SK-N-SH treated with all-trans-retinoic acid at 6 μM for 48 hours (cell line): ENCODE data around the gene ORC4.

ENCODE experiments used
- ATAC-seq: fragments of 200-7000 bp; cut with Tn5 transposase; 3 replicates; pipeline ENCODE4 v1.9.1; 2020; ENCODE audit warnings: mild to moderate bottlenecking, moderate library complexity
- ARNTL ChIP-seq: fragments of 450-650 bp; formaldehyde crosslinking; IDR thresholded peaks from 2 replicates; pipeline ENCODE4 v1.5.0; 2020; ENCODE audit warnings: low read depth, mild to moderate bottlenecking, moderate library complexity, borderline replicate concordance
- CREB5 ChIP-seq: fragments of 250-450 bp; sonication (Bioruptor Pico); IDR thresholded peaks from 2 replicates; pipeline ENCODE4 v1.5.1; 2020; ENCODE audit warnings: low read depth, mild to moderate bottlenecking, moderate library complexity
- CSDC2 ChIP-seq: fragments of 250-450 bp; sonication (Bioruptor Pico); IDR thresholded peaks from 2 replicates; pipeline ENCODE4 v1.5.0; 2020; ENCODE audit warnings: mild to moderate bottlenecking, moderate library complexity
- ESRRG ChIP-seq: fragments of 250-450 bp; sonication (Bioruptor Pico); IDR thresholded peaks from 2 replicates; pipeline ENCODE4 v1.6.1; 2021; ENCODE audit warnings: mild to moderate bottlenecking
- GLIS3 ChIP-seq: fragments of 250-450 bp; sonication (Bioruptor Pico); IDR thresholded peaks from 2 replicates; pipeline ENCODE4 v1.5.0; 2020; ENCODE audit warnings: mild to moderate bottlenecking, moderate library complexity
- OSR1 ChIP-seq: fragments of 250-450 bp; sonication (Bioruptor Pico); IDR thresholded peaks from 2 replicates; pipeline ENCODE4 v1.8.0; 2022; ENCODE audit warnings: moderate library complexity, mild to moderate bottlenecking, inconsistent platforms
- PPARA ChIP-seq: fragments of 250-450 bp; sonication (Bioruptor Pico); IDR thresholded peaks from 2 replicates; pipeline ENCODE4 v1.5.0; 2020; ENCODE audit warnings: mild to moderate bottlenecking, borderline replicate concordance
- RARB ChIP-seq: fragments of 250-450 bp; sonication (Bioruptor Pico); IDR thresholded peaks from 2 replicates; pipeline ENCODE4 v1.8.0; 2021; ENCODE audit warnings: mild to moderate bottlenecking, moderate library complexity
- SNAI2 ChIP-seq: fragments of 250-450 bp; sonication (Bioruptor Pico); IDR thresholded peaks from 2 replicates; pipeline ENCODE4 v1.5.0; 2020; ENCODE audit warnings: mild to moderate bottlenecking, moderate library complexity
- TCF4 ChIP-seq: fragments of 250-450 bp; sonication (Bioruptor Pico); IDR thresholded peaks from 2 replicates; pipeline ENCODE4 v1.8.0; 2021; ENCODE audit warnings: mild to moderate bottlenecking, moderate library complexity, borderline replicate concordance
- TOX ChIP-seq: fragments of 250-450 bp; sonication (Bioruptor Pico); IDR thresholded peaks from 2 replicates; pipeline ENCODE4 v1.8.0; 2021; ENCODE audit warnings: mild to moderate bottlenecking, moderate library complexity, borderline replicate concordance
- ZC3H10 ChIP-seq: fragments of 250-450 bp; sonication (Bioruptor Pico); IDR thresholded peaks from 2 replicates; pipeline ENCODE4 v1.5.1; 2021; ENCODE audit warnings: mild to moderate bottlenecking, moderate library complexity
- ZFP3 ChIP-seq: fragments of 250-450 bp; sonication (Bioruptor Pico); IDR thresholded peaks from 2 replicates; pipeline ENCODE4 v1.5.0; 2020; ENCODE audit warnings: mild to moderate bottlenecking, moderate library complexity
- ZFP30 ChIP-seq: fragments of 450-650 bp; formaldehyde crosslinking; IDR thresholded peaks from 2 replicates; pipeline ENCODE4 v1.5.0; 2022; ENCODE audit warnings: mild to moderate bottlenecking, moderate library complexity
- ZNF565 ChIP-seq: fragments of 450-650 bp; formaldehyde crosslinking; conservative IDR thresholded peaks from 2 replicates; pipeline ENCODE4 v1.5.0; 2020; ENCODE audit warnings: low read depth, mild to moderate bottlenecking, moderate library complexity
- ZNF70 ChIP-seq: fragments of 450-650 bp; formaldehyde crosslinking; IDR thresholded peaks from 2 replicates; pipeline ENCODE4 v1.5.0; 2020; ENCODE audit warnings: mild to moderate bottlenecking, moderate library complexity
- ZNF8 ChIP-seq: fragments of 450-650 bp; formaldehyde crosslinking; IDR thresholded peaks from 2 replicates; pipeline ENCODE4 v1.5.0; 2020; ENCODE audit warnings: mild to moderate bottlenecking, moderate library complexity
- TF ChIP-seq, protein P1 (sequence below): fragments of 250-450 bp; sonication (Bioruptor Pico); IDR thresholded peaks from 2 replicates; pipeline ENCODE4 v1.8.0; 2020; ENCODE audit warnings: mild to moderate bottlenecking, moderate library complexity, borderline replicate concordance
- TF ChIP-seq, protein P2 (sequence below): fragments of 250-450 bp; sonication (Bioruptor Pico); IDR thresholded peaks from 2 replicates; pipeline ENCODE4 v1.5.0; 2020; ENCODE audit warnings: mild to moderate bottlenecking, moderate library complexity

Gene ORC4

GRCh38 chr2:147934881-147935620 lies 85.5 kb downstream of the ORC4 start:
- ATAC-seq, result no peak
- no peak for TF ChIP-seq ZNF8 (CRISPR knock-in tag)
- no peak for TF ChIP-seq GLIS3
- TF ChIP-seq CREB5 (CRISPR knock-in tag), result no peak
- TF ChIP-seq OSR1 (CRISPR knock-in tag), result no peak
- no peak for TF ChIP-seq ARNTL (CRISPR knock-in tag)
- TF ChIP-seq, protein P1, sequence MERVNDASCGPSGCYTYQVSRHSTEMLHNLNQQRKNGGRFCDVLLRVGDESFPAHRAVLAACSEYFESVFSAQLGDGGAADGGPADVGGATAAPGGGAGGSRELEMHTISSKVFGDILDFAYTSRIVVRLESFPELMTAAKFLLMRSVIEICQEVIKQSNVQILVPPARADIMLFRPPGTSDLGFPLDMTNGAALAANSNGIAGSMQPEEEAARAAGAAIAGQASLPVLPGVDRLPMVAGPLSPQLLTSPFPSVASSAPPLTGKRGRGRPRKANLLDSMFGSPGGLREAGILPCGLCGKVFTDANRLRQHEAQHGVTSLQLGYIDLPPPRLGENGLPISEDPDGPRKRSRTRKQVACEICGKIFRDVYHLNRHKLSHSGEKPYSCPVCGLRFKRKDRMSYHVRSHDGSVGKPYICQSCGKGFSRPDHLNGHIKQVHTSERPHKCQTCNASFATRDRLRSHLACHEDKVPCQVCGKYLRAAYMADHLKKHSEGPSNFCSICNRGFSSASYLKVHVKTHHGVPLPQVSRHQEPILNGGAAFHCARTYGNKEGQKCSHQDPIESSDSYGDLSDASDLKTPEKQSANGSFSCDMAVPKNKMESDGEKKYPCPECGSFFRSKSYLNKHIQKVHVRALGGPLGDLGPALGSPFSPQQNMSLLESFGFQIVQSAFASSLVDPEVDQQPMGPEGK (CRISPR knock-in tag), result no peak
- no peak for TF ChIP-seq ZFP3 (CRISPR knock-in tag)
- no peak for TF ChIP-seq TCF4 (CRISPR knock-in tag)
- TF ChIP-seq ZFP30, result no peak
- no peak for TF ChIP-seq ESRRG
- no peak for TF ChIP-seq CSDC2 (CRISPR knock-in tag)
- no peak for TF ChIP-seq RARB (CRISPR knock-in tag)

GRCh38 chr2:147933931-147934330 lies 86.6 kb downstream of the ORC4 start:
- TF ChIP-seq GLIS3 (no peak), ZFP30 (no peak), PPARA (no peak), RARB (CRISPR knock-in tag) (no peak), ZC3H10 (no peak), ZNF70 (CRISPR knock-in tag) (no peak), ARNTL (CRISPR knock-in tag) (no peak), CREB5 (CRISPR knock-in tag) (no peak), ZNF8 (CRISPR knock-in tag) (no peak), CSDC2 (CRISPR knock-in tag) (no peak)
- ATAC-seq, result no peak

- TF ChIP-seq ZNF70 (CRISPR knock-in tag) (no peak), ESRRG (no peak), ZNF8 (CRISPR knock-in tag) (no peak), OSR1 (CRISPR knock-in tag) (no peak), CSDC2 (CRISPR knock-in tag) (no peak), ZC3H10 (no peak), SNAI2 (CRISPR knock-in tag) (no peak), ZFP30 (no peak), RARB (CRISPR knock-in tag) (no peak), CREB5 (CRISPR knock-in tag) (no peak), TOX (CRISPR knock-in tag) (no peak), PPARA (no peak), ARNTL (CRISPR knock-in tag) (no peak), ZNF565 (no peak), ZFP3 (CRISPR knock-in tag) (no peak)
- TF ChIP-seq, protein P2, sequence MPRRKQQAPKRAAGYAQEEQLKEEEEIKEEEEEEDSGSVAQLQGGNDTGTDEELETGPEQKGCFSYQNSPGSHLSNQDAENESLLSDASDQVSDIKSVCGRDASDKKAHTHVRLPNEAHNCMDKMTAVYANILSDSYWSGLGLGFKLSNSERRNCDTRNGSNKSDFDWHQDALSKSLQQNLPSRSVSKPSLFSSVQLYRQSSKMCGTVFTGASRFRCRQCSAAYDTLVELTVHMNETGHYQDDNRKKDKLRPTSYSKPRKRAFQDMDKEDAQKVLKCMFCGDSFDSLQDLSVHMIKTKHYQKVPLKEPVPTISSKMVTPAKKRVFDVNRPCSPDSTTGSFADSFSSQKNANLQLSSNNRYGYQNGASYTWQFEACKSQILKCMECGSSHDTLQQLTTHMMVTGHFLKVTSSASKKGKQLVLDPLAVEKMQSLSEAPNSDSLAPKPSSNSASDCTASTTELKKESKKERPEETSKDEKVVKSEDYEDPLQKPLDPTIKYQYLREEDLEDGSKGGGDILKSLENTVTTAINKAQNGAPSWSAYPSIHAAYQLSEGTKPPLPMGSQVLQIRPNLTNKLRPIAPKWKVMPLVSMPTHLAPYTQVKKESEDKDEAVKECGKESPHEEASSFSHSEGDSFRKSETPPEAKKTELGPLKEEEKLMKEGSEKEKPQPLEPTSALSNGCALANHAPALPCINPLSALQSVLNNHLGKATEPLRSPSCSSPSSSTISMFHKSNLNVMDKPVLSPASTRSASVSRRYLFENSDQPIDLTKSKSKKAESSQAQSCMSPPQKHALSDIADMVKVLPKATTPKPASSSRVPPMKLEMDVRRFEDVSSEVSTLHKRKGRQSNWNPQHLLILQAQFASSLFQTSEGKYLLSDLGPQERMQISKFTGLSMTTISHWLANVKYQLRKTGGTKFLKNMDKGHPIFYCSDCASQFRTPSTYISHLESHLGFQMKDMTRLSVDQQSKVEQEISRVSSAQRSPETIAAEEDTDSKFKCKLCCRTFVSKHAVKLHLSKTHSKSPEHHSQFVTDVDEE (CRISPR knock-in tag), result no peak
- TF ChIP-seq, protein P1 (CRISPR knock-in tag), result no peak
- no peak for ATAC-seq
These were observed 93.4 kb downstream of the ORC4 start for GRCh38 chr2:147927053-147927588.
